Femur (tissue), 1 donor: ENCODE measurements around the gene DNAH3.
A peak's percentile ranks its signal among the peaks of the same experiment; 100 is the strongest.
"Not testable (repeated sequence)": the region's sequence is repeated elsewhere in the genome, so short reads cannot be mapped to it uniquely, and the experiment has no call there.

Source experiments
- DNase-seq: peaks from one replicate; pipeline ENCODE4 v3.0.0-alpha.2; 2017

DNAH3 gene

GRCh38 chr16:20984019-20984418 is 166.6 kb downstream of the DNAH3 start:
- DNase-seq: no peak

GRCh38 chr16:20976576-20976975 is 174.1 kb downstream of the DNAH3 start:
- no peak for DNase-seq

GRCh38 chr16:20973201-20973600 is 177.4 kb downstream of the DNAH3 start:
- DNase-seq: not testable (repeated sequence)

- DNase-seq: no peak
These were observed 179.2 kb downstream of the DNAH3 start for GRCh38 chr16:20971401-20971800.

GRCh38 chr16:20969386-20969785 is 181.3 kb downstream of the DNAH3 start:
- no peak for DNase-seq

GRCh38 chr16:20968765-20969164 is 181.9 kb downstream of the DNAH3 start:
- no peak for DNase-seq

- no peak for DNase-seq
These were observed 189.7 kb downstream of the DNAH3 start for GRCh38 chr16:20960899-20961298.

GRCh38 chr16:20957153-20957552 is 193.5 kb downstream of the DNAH3 start:
- no peak for DNase-seq

- no peak for DNase-seq
These were observed 194.3 kb downstream of the DNAH3 start for GRCh38 chr16:20956319-20956718.

- no peak for DNase-seq
These were observed 196.1 kb downstream of the DNAH3 start for GRCh38 chr16:20954574-20954973.

GRCh38 chr16:20952139-20952920 is 198.3 kb downstream of the DNAH3 start:
- peak; percentile 31 for DNase-seq

- DNase-seq: no peak
These were observed 200.4 kb downstream of the DNAH3 start for GRCh38 chr16:20950294-20950693.

- DNase-seq: no peak
These were observed 201.0 kb downstream of the DNAH3 start for GRCh38 chr16:20949660-20950059.

- DNase-seq: no peak
These were observed 202.2 kb downstream of the DNAH3 start for GRCh38 chr16:20948444-20948843.

GRCh38 chr16:20946015-20946629 is 204.5 kb downstream of the DNAH3 start:
- DNase-seq: no peak

- DNase-seq: not testable (repeated sequence)
These were observed 205.1 kb downstream of the DNAH3 start for GRCh38 chr16:20945575-20945875.

- DNase-seq: no peak
These were observed 205.6 kb downstream of the DNAH3 start for GRCh38 chr16:20944861-20945574.

GRCh38 chr16:20942256-20942655 is 208.4 kb downstream of the DNAH3 start:
- DNase-seq: no peak

- no peak for DNase-seq
These were observed 209.1 kb downstream of the DNAH3 start for GRCh38 chr16:20941636-20941926.

- no peak for DNase-seq
These were observed 209.6 kb downstream of the DNAH3 start for GRCh38 chr16:20940871-20941635.

GRCh38 chr16:20939611-20940010 is 211.0 kb downstream of the DNAH3 start:
- no peak for DNase-seq

GRCh38 chr16:20938426-20938825 is 212.2 kb downstream of the DNAH3 start:
- DNase-seq: no peak

GRCh38 chr16:20937736-20938135 is 212.9 kb downstream of the DNAH3 start:
- DNase-seq: no peak

GRCh38 chr16:20933589-20933988 is 217.1 kb downstream of the DNAH3 start:
- DNase-seq: no peak
